ENCODE measurements around the gene SDK2.
"Not testable (repeated sequence)": the region's sequence is repeated elsewhere in the genome, so short reads cannot be mapped to it uniquely, and the experiment has no call there.

SDK2 gene

GRCh38 chr17:73453494-73453893 lies 190.8 kb downstream of the SDK2 start:
- not testable (repeated sequence) for DNase-seq (ENCODE audit: low read depth)

- DNase-seq (ENCODE audit: low read depth) = no peak
Observed at GRCh38 chr17:73453090-73453489, 191.2 kb downstream of the SDK2 start.

- DNase-seq (ENCODE audit: low read depth) = no peak
Observed at GRCh38 chr17:73452009-73452408, 192.2 kb downstream of the SDK2 start.

- no peak for DNase-seq (ENCODE audit: low read depth)
Observed at GRCh38 chr17:73447319-73447718, 196.9 kb downstream of the SDK2 start.

- DNase-seq (ENCODE audit: low read depth) = no peak
Observed at GRCh38 chr17:73446617-73447016, 197.6 kb downstream of the SDK2 start.

GRCh38 chr17:73445466-73445865 lies 198.8 kb downstream of the SDK2 start:
- DNase-seq (ENCODE audit: low read depth) = no peak

GRCh38 chr17:73444021-73444420 lies 200.2 kb downstream of the SDK2 start:
- DNase-seq (ENCODE audit: low read depth) = no peak

- DNase-seq (ENCODE audit: low read depth) = no peak
Observed at GRCh38 chr17:73439597-73439996, 204.6 kb downstream of the SDK2 start.

- DNase-seq (ENCODE audit: low read depth) = no peak
Observed at GRCh38 chr17:73437826-73438225, 206.4 kb downstream of the SDK2 start.

GRCh38 chr17:73436954-73437353 lies 207.3 kb downstream of the SDK2 start:
- DNase-seq (ENCODE audit: low read depth) = no peak

GRCh38 chr17:73435412-73435811 lies 208.8 kb downstream of the SDK2 start:
- no peak for DNase-seq (ENCODE audit: low read depth)

- DNase-seq (ENCODE audit: low read depth) = no peak
Observed at GRCh38 chr17:73434154-73434553, 210.1 kb downstream of the SDK2 start.

- DNase-seq (ENCODE audit: low read depth) = no peak
Observed at GRCh38 chr17:73433501-73433900, 210.7 kb downstream of the SDK2 start.

GRCh38 chr17:73432624-73433190 lies 211.5 kb downstream of the SDK2 start:
- no peak for DNase-seq (ENCODE audit: low read depth)

- DNase-seq (ENCODE audit: low read depth) = no peak
Observed at GRCh38 chr17:73431401-73432205, 212.6 kb downstream of the SDK2 start.

GRCh38 chr17:73430848-73431247 lies 213.4 kb downstream of the SDK2 start:
- no peak for DNase-seq (ENCODE audit: low read depth)

- no peak for DNase-seq (ENCODE audit: low read depth)
Observed at GRCh38 chr17:73430165-73430680, 214.0 kb downstream of the SDK2 start.

- DNase-seq (ENCODE audit: low read depth) = peak; percentile 81
Observed at GRCh38 chr17:73429440-73430164, 214.6 kb downstream of the SDK2 start.

GRCh38 chr17:73427198-73427597 lies 217.0 kb downstream of the SDK2 start:
- no peak for DNase-seq (ENCODE audit: low read depth)

GRCh38 chr17:73424571-73424970 lies 219.7 kb downstream of the SDK2 start:
- DNase-seq (ENCODE audit: low read depth) = no peak

GRCh38 chr17:73423806-73424205 lies 220.4 kb downstream of the SDK2 start:
- DNase-seq (ENCODE audit: low read depth) = no peak

GRCh38 chr17:73423159-73423715 lies 221.0 kb downstream of the SDK2 start:
- no peak for DNase-seq (ENCODE audit: low read depth)

- DNase-seq (ENCODE audit: low read depth) = no peak
Observed at GRCh38 chr17:73422121-73422520, 222.1 kb downstream of the SDK2 start.
